T-cell (primary cell): ENCODE data around the gene PLXNA3. TPM values are rescaled to one million over a fixed set of nuclear protein-coding genes. Genes with fewer than 3 reads are reported as not detected.

ENCODE experiments used
- ATAC-seq, 4 experiments: fragments of 200-7000 bp in 3 of 4; fragments of 150-1000 bp in 1 of 4; cut with Tn5 transposase; replicated peaks in 1 of 4; 1 replicate in 3 of 4; 2 replicates in 1 of 4; pipeline ENCODE4 v1.10.0; 2021; ENCODE audit warnings: moderate library complexity in 3 of 4, mild to moderate bottlenecking in 2 of 4, moderate number of reproducible peaks in 1 of 4
- CTCF ChIA-PET, 2 donors: fragments of 300-600 bp; sonication (Branson Sonifier 250); formaldehyde crosslinking; loops; one replicate each; lab custom pipeline; 2022; ENCODE audit warnings: antibody characterized with exemption in 2 of 2; lab: Charles Lee
- POLR2A ChIA-PET, 2 donors: fragments of 300-600 bp; sonication (Branson Sonifier 250); formaldehyde crosslinking; loops; one replicate each; lab custom pipeline; 2022; ENCODE audit warnings: antibody characterized with exemption in 2 of 2; lab: Charles Lee
- DNase-seq, 35 experiments: peaks; one replicate each; pipeline versions ENCODE4 v3.0.0 to v3.0.0-alpha.2; 2013 to 2023
- H3K27ac ChIP-seq: one replicate; pipeline ENCODE4 v1.5.1; 2013; ENCODE audit warnings: low read length
- H3K27me3 ChIP-seq, 2 experiments: replicated peaks in 1 of 2; 1 replicate in 1 of 2; 2 replicates in 1 of 2; pipeline versions ENCODE4 v1.6.1 to v1.7.0; 2013; ENCODE audit warnings: low read length in 1 of 2, mixed read lengths in 1 of 2; ENCODE audit not compliant: control insufficient read depth in 2 of 2, insufficient read depth in 2 of 2; ENCODE audit errors: extremely low read depth in 1 of 2
- H3K36me3 ChIP-seq, 2 donors: 1 replicate in 1 of 2; 2 replicates in 1 of 2; pipeline versions ENCODE4 v1.6.1 to v1.7.0; 2013; ENCODE audit warnings: low read length in 1 of 2; ENCODE audit not compliant: control insufficient read depth in 2 of 2, insufficient read depth in 1 of 2; ENCODE audit errors: extremely low read depth in 1 of 2
- H3K4me1 ChIP-seq, 2 experiments: 1 replicate in 1 of 2; 2 replicates in 1 of 2; pipeline versions ENCODE4 v1.6.1 to v1.7.0; 2013; ENCODE audit warnings: low read length in 2 of 2, mixed read lengths in 1 of 2; ENCODE audit not compliant: insufficient read depth in 2 of 2, control insufficient read depth in 1 of 2; ENCODE audit errors: extremely low read depth in 1 of 2
- H3K4me3 ChIP-seq, 2 donors: 1 replicate in 1 of 2; 2 replicates in 1 of 2; pipeline versions ENCODE4 v1.5.1 to v1.7.0; 2013; ENCODE audit warnings: mild to moderate bottlenecking in 2 of 2, low read length in 1 of 2, moderate library complexity in 1 of 2; ENCODE audit not compliant: control insufficient read depth in 1 of 2; ENCODE audit errors: extremely low read depth in 1 of 2
- H3K9me3 ChIP-seq: 2 replicates; pipeline ENCODE4 v1.7.0; 2013
- H3K27ac Mint-ChIP-seq, 2 donors: one replicate each; pipeline ENCODE4 v1.8.0; 2020 to 2021; ENCODE audit warnings: mild to moderate bottlenecking in 2 of 2, mixed read lengths in 2 of 2
- H3K27me3 Mint-ChIP-seq, 2 donors: one replicate each; pipeline ENCODE4 v1.8.0; 2021 to 2022; ENCODE audit warnings: mixed read lengths in 2 of 2
- H3K36me3 Mint-ChIP-seq: one replicate; pipeline ENCODE4 v1.8.0; 2021; ENCODE audit warnings: mixed read lengths
- H3K4me1 Mint-ChIP-seq, 3 donors: one replicate each; pipeline ENCODE4 v1.8.0; 2020 to 2022; ENCODE audit warnings: mixed read lengths in 3 of 3, mild to moderate bottlenecking in 1 of 3
- H3K4me3 Mint-ChIP-seq, 3 donors: one replicate each; pipeline ENCODE4 v1.8.0; 2020 to 2022; ENCODE audit warnings: mild to moderate bottlenecking in 3 of 3, mixed read lengths in 3 of 3, moderate library complexity in 3 of 3
- H3K9me3 Mint-ChIP-seq, 3 donors: one replicate each; pipeline ENCODE4 v1.8.0; 2020 to 2022; ENCODE audit warnings: mixed read lengths in 3 of 3
- WGBS: methylation state at CpG from one replicate; pipeline ENCODE4 v1.1.5; 2013; ENCODE audit warnings: missing lambda C conversion rate; ENCODE audit not compliant: insufficient coverage; 5-methylcytosine and 5-hydroxymethylcytosine counted together
- total RNA-seq, 35 experiments: library from RNA in 6 of 35; stranded (reverse) in 6 of 35; fragments of 120-200 nt in 1 of 35; gene quantifications; one replicate each; pipeline versions ENCODE4 v1.2.1 to v1.2.4 and lab custom pipeline; 2013 to 2026

PLXNA3 gene
- total RNA-seq, 5 donors from 2014 or later (not counting 1 experiment from before 2014, with no cell fraction given), result 48.1 to 87.0 (median 72.9) TPM

DNA sequence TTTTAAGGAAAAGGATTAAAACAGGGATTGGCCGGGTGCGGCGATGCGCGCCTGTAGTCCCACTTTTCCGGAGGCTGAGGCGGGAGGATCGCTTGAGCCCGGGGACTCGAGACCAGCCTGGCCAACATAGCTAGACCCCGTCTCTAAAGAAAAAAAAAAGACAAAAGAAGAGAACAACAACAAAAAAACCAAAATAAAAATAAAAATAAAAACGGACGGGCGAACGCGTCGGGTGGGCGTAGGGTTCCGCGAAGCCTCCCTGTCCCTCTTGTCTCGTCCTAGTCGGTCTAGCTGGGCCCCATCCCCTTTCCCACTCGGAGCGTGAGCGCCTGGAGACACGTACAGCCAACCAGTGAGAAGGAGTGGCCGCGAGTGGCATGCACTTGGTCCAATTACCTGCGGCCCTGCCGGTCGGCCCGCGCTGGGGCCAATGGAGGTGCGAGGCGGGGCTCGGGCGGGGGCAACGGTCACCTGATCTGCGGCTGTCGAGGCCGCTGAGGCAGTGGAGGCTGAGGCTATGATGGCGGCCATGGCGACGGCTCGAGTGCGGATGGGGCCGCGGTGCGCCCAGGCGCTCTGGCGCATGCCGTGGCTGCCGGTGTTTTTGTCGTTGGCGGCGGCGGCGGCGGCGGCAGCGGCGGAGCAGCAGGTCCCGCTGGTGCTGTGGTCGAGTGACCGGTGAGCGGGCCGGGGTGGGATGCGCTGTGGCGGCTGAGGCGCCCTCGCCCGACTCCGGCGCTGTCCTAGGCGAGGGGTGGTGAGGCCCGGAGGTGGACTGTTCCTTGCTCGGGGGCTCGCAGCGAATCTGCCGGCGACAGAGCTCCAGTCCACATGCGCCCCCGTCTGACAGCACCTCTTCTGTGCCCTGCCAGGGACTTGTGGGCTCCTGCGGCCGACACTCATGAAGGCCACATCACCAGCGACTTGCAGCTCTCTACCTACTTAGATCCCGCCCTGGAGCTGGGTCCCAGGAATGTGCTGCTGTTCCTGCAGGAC, 29.6 kb upstream of the PLXNA3 start, which contains the start of gene ATP6AP1:
TSS of gene ATP6AP1 (plus strand) at position 502 of the 996 bp plus-strand sequence. CDS start at position 518, 16 bp downstream.
- Mint-ChIP-seq H3K4me1 (peaks cover 18 to 30% (median 29%) of the 10 kb centered on the region in 3 donors), H3K27ac (peak within 1 kb of the TSS; percentile 81 to 83), H3K36me3 (peaks cover 4% of the 10 kb centered on the region), H3K27me3 (peaks cover 0 to 7% of the 10 kb centered on the region in 2 donors), H3K9me3 (no peaks in the 10 kb centered on the region), H3K4me3 (peak within 1 kb of the TSS; percentile 74 to 83 (median 76))
- Histone ChIP-seq H3K4me1 (peaks cover 0 to 28% of the 10 kb centered on the region in 2 experiments), H3K27ac (peak within 1 kb of the TSS; percentile 60), H3K9me3 (no peaks in the 10 kb centered on the region), H3K36me3 (peaks cover 0 to 10% of the 10 kb centered on the region in 2 donors), H3K4me3 (peak within 1 kb of the TSS; percentile 41 to 67), H3K27me3 (no peaks in the 10 kb centered on the region)
- DNase-seq (peak; percentile 67 to 91 (median 86)), ATAC-seq (peak; percentile 98 to 99 (median 98))
- ChIA-PET POLR2A (no interaction called here), CTCF (interaction anchor here in 1 of 2 donors (0.8 kb wide), 1 partner anchor 13 kb away, joined by 4 read pairs; no protein-coding TSS in a partner anchor)
- WGBS, result under 1% methylated on average over 66 of the region's 87 CpGs

DNA sequence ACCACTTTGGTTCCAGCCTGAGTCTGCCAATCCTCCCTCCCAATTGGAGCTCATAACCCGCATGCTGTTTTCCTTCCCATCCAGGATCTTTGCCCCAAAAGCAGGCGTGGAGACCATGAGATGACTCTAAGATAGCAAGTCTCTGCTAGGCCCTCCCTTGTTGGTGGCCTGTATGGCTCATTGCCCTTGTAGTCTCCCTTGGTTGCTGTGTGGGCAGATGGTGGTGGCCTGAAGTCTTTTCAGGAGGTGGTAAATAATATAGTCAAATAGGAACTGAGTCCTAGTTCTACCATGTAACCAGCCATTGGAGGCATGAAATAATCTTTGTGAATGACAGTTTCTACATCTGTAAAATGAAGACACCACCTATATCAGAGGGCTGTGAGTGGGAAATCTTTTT, 28.4 kb upstream of the PLXNA3 start:
- Mint-ChIP-seq H3K27ac (peak overlapping the region; percentile 58 to 72), H3K4me1 (peaks cover 18 to 29% (median 28%) of the 10 kb centered on the region in 3 donors), H3K27me3 (peaks cover 0 to 7% of the 10 kb centered on the region in 2 donors), H3K4me3 (peak overlapping the region; percentile 74 to 83 (median 76)), H3K36me3 (peaks cover 5% of the 10 kb centered on the region), H3K9me3 (no peaks in the 10 kb centered on the region)
- 90% methylated on average over 2 of the region's 2 CpGs for WGBS
- no peak overlapping the region for H3K4me3 ChIP-seq
- no peaks in the 10 kb centered on the region for H3K27me3 ChIP-seq
- H3K4me1 ChIP-seq, result peaks cover 0 to 28% of the 10 kb centered on the region in 2 experiments
- CTCF ChIA-PET, result interaction anchor here in 1 of 2 donors (0.6 kb wide), 1 partner anchor 113 kb away, joined by 3 read pairs; no protein-coding TSS in a partner anchor
- POLR2A ChIA-PET, result interaction anchor here in 1 of 2 donors (0.5 kb wide), 1 partner anchor 119 kb away, joined by 3 read pairs; no protein-coding TSS in a partner anchor
- no peak for ATAC-seq
- H3K9me3 ChIP-seq, result no peaks in the 10 kb centered on the region
- no peak overlapping the region for H3K27ac ChIP-seq
- DNase-seq, result no peak
- peaks cover 0 to 12% of the 10 kb centered on the region in 2 donors for H3K36me3 ChIP-seq

DNA sequence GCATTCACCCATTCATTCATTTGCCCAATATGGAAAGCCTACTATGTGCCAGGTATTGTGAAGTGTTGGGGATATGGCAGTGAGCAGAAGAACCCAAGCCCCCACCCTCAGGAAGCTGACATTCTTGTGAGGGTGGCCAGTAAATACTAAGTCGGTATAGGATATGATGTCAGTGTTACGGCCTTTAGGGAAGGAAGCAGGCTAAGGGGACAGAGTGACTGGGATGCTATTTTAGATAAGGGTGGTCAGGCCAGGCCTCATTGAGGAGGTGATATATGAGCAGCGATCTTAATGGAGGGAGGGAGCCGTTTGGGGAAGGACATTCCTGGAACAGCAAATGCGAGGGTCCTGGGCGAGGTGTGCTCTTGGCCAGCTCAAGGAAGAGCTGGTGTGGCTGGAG, 27.6 kb upstream of the PLXNA3 start:
- H3K36me3 ChIP-seq, result peaks cover 0 to 16% of the 10 kb centered on the region in 2 donors
- no peak for ATAC-seq
- ChIA-PET CTCF (interaction anchor here in 1 of 2 donors (0.6 kb wide), 1 partner anchor 112 kb away, joined by 3 read pairs; no protein-coding TSS in a partner anchor), POLR2A (no interaction called here)
- Mint-ChIP-seq H3K4me3 (peak overlapping the region in 1 of 3 donors; percentile 2), H3K27ac (peak overlapping the region in 1 of 2 donors; percentile 70), H3K36me3 (peaks cover 5% of the 10 kb centered on the region), H3K4me1 (peaks cover 18 to 29% (median 28%) of the 10 kb centered on the region in 3 donors), H3K9me3 (no peaks in the 10 kb centered on the region), H3K27me3 (peaks cover 0 to 7% of the 10 kb centered on the region in 2 donors)
- no peaks in the 10 kb centered on the region for H3K9me3 ChIP-seq
- H3K4me1 ChIP-seq, result peaks cover 0 to 28% of the 10 kb centered on the region in 2 experiments
- WGBS, result 40% methylated on average over 1 of the region's 6 CpGs
- no peak overlapping the region for H3K4me3 ChIP-seq
- H3K27me3 ChIP-seq, result no peaks in the 10 kb centered on the region
- H3K27ac ChIP-seq, result no peak overlapping the region
- DNase-seq, result no peak

DNA sequence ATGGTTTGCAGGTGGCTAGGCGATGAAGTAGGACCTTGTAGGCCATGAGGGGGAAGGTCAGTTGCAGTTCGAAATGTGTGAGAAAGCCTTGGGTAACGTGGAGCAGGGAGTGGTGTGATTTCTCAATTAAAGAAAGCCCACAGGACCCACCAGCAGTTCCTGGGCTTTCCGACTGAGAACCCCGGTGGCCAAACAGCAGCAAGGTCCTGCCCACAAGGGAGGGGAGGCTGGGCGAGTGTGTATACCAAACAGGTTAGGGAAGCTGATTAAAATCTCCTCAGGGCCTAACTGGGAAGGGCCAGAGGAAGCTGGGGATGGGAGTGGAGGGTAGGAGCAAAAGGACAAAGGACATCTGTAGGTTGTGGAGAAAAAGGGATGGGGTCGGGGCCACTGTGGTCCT, 27.2 kb upstream of the PLXNA3 start:
- CTCF ChIA-PET, result no interaction called here
- H3K4me3 ChIP-seq, result no peak overlapping the region
- ATAC-seq, result no peak
- peaks cover 0 to 18% of the 10 kb centered on the region in 2 donors for H3K36me3 ChIP-seq
- H3K4me1 Mint-ChIP-seq, result peaks cover 18 to 30% (median 29%) of the 10 kb centered on the region in 3 donors
- no peaks in the 10 kb centered on the region for H3K27me3 ChIP-seq
- H3K9me3 ChIP-seq, result no peaks in the 10 kb centered on the region
- no peak overlapping the region for H3K27ac ChIP-seq
- H3K9me3 Mint-ChIP-seq, result no peaks in the 10 kb centered on the region
- peak overlapping the region in 1 of 3 donors; percentile 2 for H3K4me3 Mint-ChIP-seq
- WGBS, result no CpG with 5 or more reads among the region's 7 CpGs
- peaks cover 0 to 30% of the 10 kb centered on the region in 2 experiments for H3K4me1 ChIP-seq
- peak overlapping the region in 1 of 2 donors; percentile 70 for H3K27ac Mint-ChIP-seq
- H3K27me3 Mint-ChIP-seq, result peaks cover 0 to 7% of the 10 kb centered on the region in 2 donors
- no peak for DNase-seq
- POLR2A ChIA-PET, result interaction anchor here in 1 of 2 donors (0.5 kb wide), 1 partner anchor 97 kb away, joined by 3 read pairs; no protein-coding TSS in a partner anchor
- H3K36me3 Mint-ChIP-seq, result peaks cover 5% of the 10 kb centered on the region

DNA sequence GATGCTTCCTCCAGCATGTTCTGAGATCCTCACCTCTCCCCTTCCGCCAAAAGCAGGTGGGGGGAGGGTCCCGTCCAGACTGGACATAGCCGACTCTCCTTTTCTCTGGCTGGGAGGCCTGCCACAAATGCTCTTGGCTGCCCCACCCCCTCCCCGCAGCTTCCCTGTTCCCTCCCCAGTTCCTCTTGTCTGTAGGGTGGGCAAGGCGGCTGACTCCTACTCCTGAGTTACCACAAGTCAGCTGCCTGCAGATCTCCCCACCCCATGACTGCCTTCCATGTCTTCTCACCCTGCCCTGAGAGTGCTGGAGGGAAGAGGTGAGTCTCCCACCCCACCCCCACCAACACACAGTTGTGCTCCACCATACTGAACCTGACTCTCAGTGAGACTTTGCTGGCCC, 26.7 kb upstream of the PLXNA3 start:
- peaks cover 0 to 7% of the 10 kb centered on the region in 2 donors for H3K27me3 Mint-ChIP-seq
- DNase-seq (no peak), ATAC-seq (no peak)
- Histone ChIP-seq H3K27ac (no peak overlapping the region), H3K4me1 (peaks cover 0 to 34% of the 10 kb centered on the region in 2 experiments), H3K9me3 (no peaks in the 10 kb centered on the region), H3K36me3 (peaks cover 0 to 18% of the 10 kb centered on the region in 2 donors), H3K4me3 (no peak overlapping the region), H3K27me3 (no peaks in the 10 kb centered on the region)
- ChIA-PET POLR2A (interaction anchor here in 1 of 2 donors (0.5 kb wide), 1 partner anchor 96 kb away, joined by 3 read pairs; no protein-coding TSS in a partner anchor), CTCF (no interaction called here)
- no peaks in the 10 kb centered on the region for H3K9me3 Mint-ChIP-seq
- peaks cover 8% of the 10 kb centered on the region for H3K36me3 Mint-ChIP-seq
- no CpG with 5 or more reads among the region's 5 CpGs for WGBS
- H3K4me1 Mint-ChIP-seq, result peaks cover 21 to 34% (median 34%) of the 10 kb centered on the region in 3 donors
- H3K4me3 Mint-ChIP-seq, result no peak overlapping the region
- peak overlapping the region; percentile 5 to 31 for H3K27ac Mint-ChIP-seq

DNA sequence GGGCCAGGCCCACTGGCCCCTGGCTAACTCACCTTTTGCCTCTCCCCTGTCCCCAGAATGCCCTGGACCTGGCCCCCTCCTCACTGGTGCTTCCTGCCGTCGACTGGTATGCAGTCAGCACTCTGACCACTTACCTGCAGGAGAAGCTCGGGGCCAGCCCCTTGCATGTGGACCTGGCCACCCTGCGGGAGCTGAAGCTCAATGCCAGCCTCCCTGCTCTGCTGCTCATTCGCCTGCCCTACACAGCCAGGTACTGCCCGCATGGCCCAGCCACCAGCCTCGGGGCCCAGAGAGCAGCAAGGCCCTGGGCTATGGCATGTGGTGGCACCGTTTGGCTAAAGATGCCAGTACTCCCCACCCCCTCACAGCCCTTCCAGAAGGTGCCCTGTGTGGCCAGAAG, 25.9 kb upstream of the PLXNA3 start:
- Mint-ChIP-seq H3K4me3 (no peak overlapping the region), H3K9me3 (no peaks in the 10 kb centered on the region), H3K36me3 (peaks cover 8% of the 10 kb centered on the region), H3K27me3 (peaks cover 0 to 7% of the 10 kb centered on the region in 2 donors), H3K4me1 (peaks cover 23 to 36% (median 32%) of the 10 kb centered on the region in 3 donors), H3K27ac (no peak overlapping the region)
- peaks cover 0 to 33% of the 10 kb centered on the region in 2 experiments for H3K4me1 ChIP-seq
- H3K27ac ChIP-seq, result no peak overlapping the region
- H3K36me3 ChIP-seq, result peaks cover 0 to 18% of the 10 kb centered on the region in 2 donors
- no peak overlapping the region for H3K4me3 ChIP-seq
- WGBS, result 100% methylated on average over 4 of the region's 8 CpGs
- DNase-seq, result no peak
- no peaks in the 10 kb centered on the region for H3K9me3 ChIP-seq
- ChIA-PET CTCF (no interaction called here), POLR2A (no interaction called here)
- H3K27me3 ChIP-seq, result no peaks in the 10 kb centered on the region
- no peak for ATAC-seq
